ENCODE data around the gene CHRDL1.

The CHRDL1 gene

GRCh38 chrX:110743679-110744340 lies 51.8 kb downstream of the CHRDL1 start:
- DNase-seq (ENCODE audit: low read depth): no peak

GRCh38 chrX:110741213-110741796 lies 54.3 kb downstream of the CHRDL1 start:
- no peak for DNase-seq (ENCODE audit: low read depth)

GRCh38 chrX:110734894-110735541 lies 60.6 kb downstream of the CHRDL1 start:
- DNase-seq (ENCODE audit: low read depth): no peak

GRCh38 chrX:110734271-110734670 lies 61.3 kb downstream of the CHRDL1 start:
- DNase-seq (ENCODE audit: low read depth): no peak

GRCh38 chrX:110733166-110733565 lies 62.5 kb downstream of the CHRDL1 start:
- DNase-seq (ENCODE audit: low read depth): no peak

GRCh38 chrX:110732266-110732665 lies 63.4 kb downstream of the CHRDL1 start:
- no peak for DNase-seq (ENCODE audit: low read depth)

- no peak for DNase-seq (ENCODE audit: low read depth)
Observed at GRCh38 chrX:110723844-110724243, 71.8 kb downstream of the CHRDL1 start.

- no peak for DNase-seq (ENCODE audit: low read depth)
Observed at GRCh38 chrX:110722135-110722534, 73.5 kb downstream of the CHRDL1 start.

- no peak for DNase-seq (ENCODE audit: low read depth)
Observed at GRCh38 chrX:110713666-110714065, 82.0 kb downstream of the CHRDL1 start.

- no peak for DNase-seq (ENCODE audit: low read depth)
Observed at GRCh38 chrX:110706446-110706845, 89.2 kb downstream of the CHRDL1 start.

GRCh38 chrX:110703641-110704040 lies 92.0 kb downstream of the CHRDL1 start:
- no peak for DNase-seq (ENCODE audit: low read depth)

GRCh38 chrX:110699109-110699508 lies 96.5 kb downstream of the CHRDL1 start:
- DNase-seq (ENCODE audit: low read depth): no peak

- DNase-seq (ENCODE audit: low read depth): no peak
Observed at GRCh38 chrX:110698696-110699095, 96.9 kb downstream of the CHRDL1 start.

GRCh38 chrX:110692866-110693265 lies 102.8 kb downstream of the CHRDL1 start:
- DNase-seq (ENCODE audit: low read depth): no peak

- DNase-seq (ENCODE audit: low read depth): no peak
Observed at GRCh38 chrX:110691446-110691845, 104.2 kb downstream of the CHRDL1 start.

GRCh38 chrX:110684653-110685052 lies 111.0 kb downstream of the CHRDL1 start:
- no peak for DNase-seq (ENCODE audit: low read depth)

GRCh38 chrX:110683925-110684324 lies 111.7 kb downstream of the CHRDL1 start:
- no peak for DNase-seq (ENCODE audit: low read depth)

GRCh38 chrX:110678591-110678990 lies 117.0 kb downstream of the CHRDL1 start:
- no peak for DNase-seq (ENCODE audit: low read depth)

GRCh38 chrX:110675886-110676285 lies 119.7 kb downstream of the CHRDL1 start:
- no peak for DNase-seq (ENCODE audit: low read depth)

- DNase-seq (ENCODE audit: low read depth): no peak
Observed at GRCh38 chrX:110671068-110671803, 124.4 kb downstream of the CHRDL1 start.

GRCh38 chrX:110669572-110669971 lies 126.0 kb downstream of the CHRDL1 start:
- no peak for DNase-seq (ENCODE audit: low read depth)

GRCh38 chrX:110667706-110668105 lies 127.9 kb downstream of the CHRDL1 start:
- DNase-seq (ENCODE audit: low read depth): no peak

Measured in T-helper 22 cell (primary cell).